Chondrocyte (in vitro differentiated cells): ENCODE measurements around the gene MNDA. TPM values are rescaled to one million over a fixed set of nuclear protein-coding genes. Genes with fewer than 3 reads are reported as not detected.

Experiments used
- DNase-seq: peaks from one replicate; pipeline ENCODE4 v3.0.0; 2021; ENCODE audit warnings: mixed read lengths, low spot score
- H3K27ac Mint-ChIP-seq: one replicate; pipeline ENCODE4 v1.8.0; 2021; ENCODE audit warnings: mild to moderate bottlenecking, moderate library complexity, mixed read lengths; ENCODE audit not compliant: unreplicated experiment
- H3K27me3 Mint-ChIP-seq: 2 replicates; pipeline ENCODE4 v1.8.0; 2021; ENCODE audit warnings: low read depth, mixed read lengths
- H3K36me3 Mint-ChIP-seq: 2 replicates; pipeline ENCODE4 v1.8.0; 2021; ENCODE audit warnings: low read depth, mixed read lengths
- H3K4me1 Mint-ChIP-seq: 2 replicates; pipeline ENCODE4 v1.8.0; 2021; ENCODE audit warnings: low read depth, mild to moderate bottlenecking, mixed read lengths
- H3K4me3 Mint-ChIP-seq: one replicate; pipeline ENCODE4 v1.8.0; 2021; ENCODE audit warnings: mild to moderate bottlenecking, moderate library complexity, mixed read lengths; ENCODE audit not compliant: unreplicated experiment
- H3K9me3 Mint-ChIP-seq: 2 replicates; pipeline ENCODE4 v1.8.0; 2021; ENCODE audit warnings: low read depth, mixed read lengths
- total RNA-seq: library from RNA; stranded (reverse); gene quantifications from 3 replicates; pipeline ENCODE4 v1.2.1, GENCODE V29; 2021
- TF ChIP-seq, protein P1 (sequence below): fragments of 200-600 bp; sonication (generic); IDR thresholded peaks from 2 replicates; pipeline ENCODE4 v1.5.0; 2021; ENCODE audit warnings: antibody characterized with exemption, mild to moderate bottlenecking, moderate library complexity

The MNDA gene
- total RNA-seq, 1 donor from 2014 or later: not detected

DNA sequence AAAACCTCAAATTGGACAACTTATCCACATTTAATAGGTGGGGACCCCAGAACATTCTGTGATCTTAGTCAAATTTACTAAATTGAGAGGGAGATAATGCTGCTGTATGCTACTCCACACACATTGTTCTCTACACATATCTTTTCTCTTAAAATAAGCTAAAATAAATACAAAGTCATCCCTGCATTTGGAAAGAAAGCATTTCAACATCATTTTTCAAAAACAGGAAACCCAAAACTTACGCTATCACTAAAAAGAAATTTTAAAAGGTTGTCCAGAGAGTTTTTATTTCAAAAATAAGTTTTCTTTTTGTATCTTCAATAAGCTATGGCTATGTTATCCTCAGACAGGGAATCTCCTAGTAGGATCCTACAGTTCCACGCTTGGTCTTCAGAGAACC, 30.6 kb upstream of the MNDA start:
- TF ChIP-seq, protein P1, sequence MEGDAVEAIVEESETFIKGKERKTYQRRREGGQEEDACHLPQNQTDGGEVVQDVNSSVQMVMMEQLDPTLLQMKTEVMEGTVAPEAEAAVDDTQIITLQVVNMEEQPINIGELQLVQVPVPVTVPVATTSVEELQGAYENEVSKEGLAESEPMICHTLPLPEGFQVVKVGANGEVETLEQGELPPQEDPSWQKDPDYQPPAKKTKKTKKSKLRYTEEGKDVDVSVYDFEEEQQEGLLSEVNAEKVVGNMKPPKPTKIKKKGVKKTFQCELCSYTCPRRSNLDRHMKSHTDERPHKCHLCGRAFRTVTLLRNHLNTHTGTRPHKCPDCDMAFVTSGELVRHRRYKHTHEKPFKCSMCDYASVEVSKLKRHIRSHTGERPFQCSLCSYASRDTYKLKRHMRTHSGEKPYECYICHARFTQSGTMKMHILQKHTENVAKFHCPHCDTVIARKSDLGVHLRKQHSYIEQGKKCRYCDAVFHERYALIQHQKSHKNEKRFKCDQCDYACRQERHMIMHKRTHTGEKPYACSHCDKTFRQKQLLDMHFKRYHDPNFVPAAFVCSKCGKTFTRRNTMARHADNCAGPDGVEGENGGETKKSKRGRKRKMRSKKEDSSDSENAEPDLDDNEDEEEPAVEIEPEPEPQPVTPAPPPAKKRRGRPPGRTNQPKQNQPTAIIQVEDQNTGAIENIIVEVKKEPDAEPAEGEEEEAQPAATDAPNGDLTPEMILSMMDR: no peak
- Mint-ChIP-seq H3K27me3 (peaks cover 8% of the 10 kb centered on the region), H3K27ac (no peak overlapping the region), H3K4me1 (no peaks in the 10 kb centered on the region), H3K36me3 (no peaks in the 10 kb centered on the region), H3K9me3 (no peaks in the 10 kb centered on the region), H3K4me3 (no peak overlapping the region)
- DNase-seq: no peak

DNA sequence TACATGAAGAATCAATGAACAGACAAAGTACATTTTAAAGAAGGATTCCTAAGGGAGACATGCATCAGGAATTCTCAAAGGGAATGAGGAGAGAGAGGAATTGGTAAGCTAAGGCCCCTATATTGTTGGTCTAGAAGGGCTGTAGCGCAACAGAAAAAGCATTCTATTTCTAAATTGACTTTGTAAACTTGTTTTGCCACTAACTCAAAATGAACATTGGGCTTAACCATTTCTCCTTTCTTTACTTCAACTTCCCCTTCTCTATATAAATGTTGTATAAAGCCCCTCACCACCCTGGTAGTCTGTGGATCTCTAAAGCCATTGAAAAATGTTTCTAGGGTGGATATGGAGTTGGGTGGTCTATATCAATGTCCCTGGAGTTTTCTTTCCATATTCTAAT, 29.8 kb upstream of the MNDA start:
- no peaks in the 10 kb centered on the region for H3K36me3 Mint-ChIP-seq
- H3K27me3 Mint-ChIP-seq: peaks cover 7% of the 10 kb centered on the region
- no peak for DNase-seq
- H3K4me3 Mint-ChIP-seq: no peak overlapping the region
- H3K9me3 Mint-ChIP-seq: no peaks in the 10 kb centered on the region
- no peaks in the 10 kb centered on the region for H3K4me1 Mint-ChIP-seq
- TF ChIP-seq, protein P1: no peak
- H3K27ac Mint-ChIP-seq: no peak overlapping the region

DNA sequence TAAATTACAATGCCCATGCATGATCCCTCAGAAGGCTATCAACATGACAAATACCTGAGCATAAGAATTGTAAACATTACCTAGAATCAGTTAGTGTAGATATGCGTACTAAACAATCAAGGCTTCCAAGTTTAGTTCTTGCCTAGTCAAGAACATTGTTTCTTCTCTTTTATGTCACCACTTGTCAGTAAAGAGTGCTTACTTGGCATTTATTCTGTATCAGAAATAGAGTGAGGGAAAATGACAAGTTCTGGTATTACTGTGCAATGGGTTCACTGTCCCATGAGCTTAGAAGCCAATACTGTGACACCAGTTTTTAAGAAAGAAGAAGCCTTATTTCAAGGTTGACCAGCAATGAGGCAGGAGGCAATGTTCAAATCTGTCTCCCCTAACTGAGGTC, 27.5 kb upstream of the MNDA start:
- DNase-seq: no peak
- Mint-ChIP-seq H3K4me1 (no peaks in the 10 kb centered on the region), H3K27me3 (peaks cover 5% of the 10 kb centered on the region), H3K4me3 (no peak overlapping the region), H3K36me3 (no peaks in the 10 kb centered on the region), H3K9me3 (no peaks in the 10 kb centered on the region), H3K27ac (no peak overlapping the region)
- TF ChIP-seq, protein P1: no peak

DNA sequence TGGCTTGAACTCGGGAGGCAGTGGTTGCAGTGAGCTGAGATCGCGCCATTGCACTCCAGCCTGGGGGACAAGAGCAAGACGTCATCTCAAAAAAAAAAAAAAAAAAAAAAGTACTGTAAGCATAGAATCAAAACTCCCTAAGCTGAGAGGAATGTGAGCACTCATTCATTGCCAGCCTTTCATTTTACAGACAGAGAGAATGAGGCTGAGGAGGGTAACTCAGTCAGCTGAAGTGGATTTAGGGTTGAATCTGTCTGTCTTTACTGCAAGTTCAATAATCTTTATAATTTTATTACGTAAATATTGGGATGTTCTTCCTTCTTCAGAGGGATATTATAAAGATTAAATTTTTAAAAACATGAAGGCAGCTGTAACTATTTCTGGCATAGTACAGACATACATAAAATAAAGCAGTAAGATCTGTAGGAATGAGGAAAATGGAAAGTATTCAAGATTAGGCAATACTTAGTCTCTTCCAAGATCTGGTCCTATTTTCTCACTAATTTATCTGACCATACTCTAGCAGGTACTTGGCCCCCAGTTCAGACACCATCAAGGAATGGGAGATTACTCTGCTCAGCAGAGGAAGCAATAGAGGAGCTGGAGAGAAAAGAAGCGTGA, 24.1 kb upstream of the MNDA start:
- no peaks in the 10 kb centered on the region for H3K36me3 Mint-ChIP-seq
- H3K27ac Mint-ChIP-seq: no peak overlapping the region
- no peaks in the 10 kb centered on the region for H3K4me1 Mint-ChIP-seq
- DNase-seq: no peak
- TF ChIP-seq, protein P1: no peak
- H3K9me3 Mint-ChIP-seq: no peaks in the 10 kb centered on the region
- peaks cover 2% of the 10 kb centered on the region for H3K27me3 Mint-ChIP-seq
- H3K4me3 Mint-ChIP-seq: no peak overlapping the region

DNA sequence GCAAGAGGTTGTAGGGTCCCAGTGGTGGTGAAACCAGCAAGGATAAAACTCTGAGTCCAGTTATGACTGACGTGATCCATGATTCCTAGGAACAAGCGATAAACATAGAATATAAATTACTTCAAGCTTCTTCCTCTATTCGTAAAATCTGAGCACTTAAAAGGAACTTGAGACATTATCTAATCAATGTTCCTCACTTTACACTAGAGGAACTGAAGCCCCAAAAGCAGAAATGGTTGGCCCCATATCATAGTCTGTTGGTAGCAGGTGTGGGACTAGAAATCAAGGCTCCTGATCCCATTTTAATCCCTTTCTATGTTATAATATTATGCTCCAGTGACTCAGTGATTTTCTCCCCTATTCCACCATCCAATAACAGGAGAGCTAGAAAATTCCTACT, 21.9 kb upstream of the MNDA start:
- TF ChIP-seq, protein P1: no peak
- H3K9me3 Mint-ChIP-seq: no peaks in the 10 kb centered on the region
- no peak overlapping the region for H3K4me3 Mint-ChIP-seq
- no peak overlapping the region for H3K27ac Mint-ChIP-seq
- H3K36me3 Mint-ChIP-seq: no peaks in the 10 kb centered on the region
- H3K27me3 Mint-ChIP-seq: no peaks in the 10 kb centered on the region
- no peaks in the 10 kb centered on the region for H3K4me1 Mint-ChIP-seq
- no peak for DNase-seq
